ENCODE measurements around the gene SSU72. TPM values are rescaled to one million over a fixed set of nuclear protein-coding genes. Genes with fewer than 3 reads are reported as not detected.

Gene SSU72
- total RNA-seq, 4 donors from 2014 or later, result 102 to 115 (median 109) TPM

GRCh38 chr1:1564268-1564667 is 10.4 kb downstream of the SSU72 start:
- peaks cover 59% of the 10 kb centered on the region for H3K36me3 ChIP-seq
- H3K27ac ChIP-seq, result no peak overlapping the region
- TF ChIP-seq EP300 (IDR thresholded peaks at IDR 0.05) (no peak), POLR2AphosphoS5 (IDR thresholded peaks at IDR 0.05) (no peak), POLR2A (IDR thresholded peaks at IDR 0.05) (no peak)
- TF ChIP-seq, protein P1, sequence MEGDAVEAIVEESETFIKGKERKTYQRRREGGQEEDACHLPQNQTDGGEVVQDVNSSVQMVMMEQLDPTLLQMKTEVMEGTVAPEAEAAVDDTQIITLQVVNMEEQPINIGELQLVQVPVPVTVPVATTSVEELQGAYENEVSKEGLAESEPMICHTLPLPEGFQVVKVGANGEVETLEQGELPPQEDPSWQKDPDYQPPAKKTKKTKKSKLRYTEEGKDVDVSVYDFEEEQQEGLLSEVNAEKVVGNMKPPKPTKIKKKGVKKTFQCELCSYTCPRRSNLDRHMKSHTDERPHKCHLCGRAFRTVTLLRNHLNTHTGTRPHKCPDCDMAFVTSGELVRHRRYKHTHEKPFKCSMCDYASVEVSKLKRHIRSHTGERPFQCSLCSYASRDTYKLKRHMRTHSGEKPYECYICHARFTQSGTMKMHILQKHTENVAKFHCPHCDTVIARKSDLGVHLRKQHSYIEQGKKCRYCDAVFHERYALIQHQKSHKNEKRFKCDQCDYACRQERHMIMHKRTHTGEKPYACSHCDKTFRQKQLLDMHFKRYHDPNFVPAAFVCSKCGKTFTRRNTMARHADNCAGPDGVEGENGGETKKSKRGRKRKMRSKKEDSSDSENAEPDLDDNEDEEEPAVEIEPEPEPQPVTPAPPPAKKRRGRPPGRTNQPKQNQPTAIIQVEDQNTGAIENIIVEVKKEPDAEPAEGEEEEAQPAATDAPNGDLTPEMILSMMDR (IDR thresholded peaks at IDR 0.05), result no peak
- no peaks in the 10 kb centered on the region for H3K27me3 ChIP-seq
- no peak overlapping the region for H3K4me3 ChIP-seq
- no peaks in the 10 kb centered on the region for H3K9me3 ChIP-seq
- peaks cover 29% of the 10 kb centered on the region for H3K4me1 ChIP-seq
- DNase-seq (ENCODE audit: low spot score in 2 of 2), result no peak
- 91% methylated on average over 19 of the region's 19 CpGs for WGBS

- Histone ChIP-seq H3K27ac (no peak overlapping the region), H3K27me3 (no peaks in the 10 kb centered on the region), H3K9me3 (no peaks in the 10 kb centered on the region), H3K36me3 (peaks cover 59% of the 10 kb centered on the region), H3K4me3 (no peak overlapping the region), H3K4me1 (peaks cover 25% of the 10 kb centered on the region)
- TF ChIP-seq, protein P1 (IDR thresholded peaks at IDR 0.05), result no peak
- TF ChIP-seq POLR2A (IDR thresholded peaks at IDR 0.05), result no peak
- no peak for TF ChIP-seq EP300 (IDR thresholded peaks at IDR 0.05)
- no peak for TF ChIP-seq POLR2AphosphoS5 (IDR thresholded peaks at IDR 0.05)
- no peak for DNase-seq (ENCODE audit: low spot score in 2 of 2)
- WGBS, result 84% methylated on average over 12 of the region's 12 CpGs
Observed at GRCh38 chr1:1563688-1564087, 11.0 kb downstream of the SSU72 start.

DNA sequence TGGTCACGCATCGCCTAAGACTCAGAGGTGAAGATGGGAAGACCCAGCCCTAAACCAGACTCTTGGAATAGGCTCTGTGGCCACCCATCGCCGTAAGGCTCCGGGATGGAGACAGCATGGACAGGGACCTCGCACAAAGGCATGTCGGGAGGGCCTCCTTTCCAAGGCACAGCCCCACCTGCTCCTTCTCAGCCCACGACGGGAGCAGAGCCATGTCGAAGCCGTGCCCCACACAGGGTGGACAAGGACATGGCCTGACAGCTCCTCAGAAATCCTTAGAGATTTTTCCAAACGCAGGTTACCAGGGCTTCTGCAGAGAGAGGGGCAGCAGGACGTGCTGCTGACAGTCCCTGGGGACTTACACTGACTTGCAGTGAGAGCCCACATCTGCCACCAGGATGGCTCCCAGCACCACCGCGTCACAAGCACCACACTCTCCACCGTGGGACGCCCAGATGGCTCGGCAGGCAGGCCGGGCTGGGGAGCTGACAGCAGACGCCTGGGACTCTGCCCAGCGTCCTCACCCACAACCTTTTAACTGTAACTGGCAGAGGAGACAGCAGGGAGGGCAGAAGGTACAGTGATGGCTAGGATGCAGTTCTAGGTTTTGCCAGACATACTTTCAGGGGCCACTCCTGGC is 12.0 kb downstream of the SSU72 start:
- no peak for DNase-seq (ENCODE audit: low spot score in 2 of 2)
- no peak overlapping the region for H3K4me3 ChIP-seq
- H3K36me3 ChIP-seq, result peaks cover 59% of the 10 kb centered on the region
- no peaks in the 10 kb centered on the region for H3K9me3 ChIP-seq
- H3K27ac ChIP-seq, result no peak overlapping the region
- H3K4me1 ChIP-seq, result peaks cover 19% of the 10 kb centered on the region
- WGBS, result 100% methylated on average over 1 of the region's 21 CpGs
- no peaks in the 10 kb centered on the region for H3K27me3 ChIP-seq
- TF ChIP-seq, protein P1 (IDR thresholded peaks at IDR 0.05), result no peak
- no peak for TF ChIP-seq POLR2A (IDR thresholded peaks at IDR 0.05)

GRCh38 chr1:1561801-1562470 is 12.7 kb downstream of the SSU72 start:
- H3K9me3 ChIP-seq, result no peaks in the 10 kb centered on the region
- peaks cover 11% of the 10 kb centered on the region for H3K4me1 ChIP-seq
- TF ChIP-seq, protein P1 (IDR thresholded peaks at IDR 0.05), result no peak
- TF ChIP-seq EP300 (IDR thresholded peaks at IDR 0.05), result no peak
- TF ChIP-seq POLR2A (IDR thresholded peaks at IDR 0.05), result no peak
- TF ChIP-seq POLR2AphosphoS5 (IDR thresholded peaks at IDR 0.05), result no peak
- no peaks in the 10 kb centered on the region for H3K27me3 ChIP-seq
- peaks cover 59% of the 10 kb centered on the region for H3K36me3 ChIP-seq
- no peak overlapping the region for H3K27ac ChIP-seq
- no peak for DNase-seq (ENCODE audit: low spot score in 2 of 2)
- WGBS, result 87% methylated on average over 12 of the region's 15 CpGs
- no peak overlapping the region for H3K4me3 ChIP-seq

- peaks cover 1% of the 10 kb centered on the region for H3K4me1 ChIP-seq
- no peak for TF ChIP-seq POLR2AphosphoS5 (IDR thresholded peaks at IDR 0.05)
- no peak overlapping the region for H3K4me3 ChIP-seq
- H3K36me3 ChIP-seq, result peaks cover 51% of the 10 kb centered on the region
- no peaks in the 10 kb centered on the region for H3K9me3 ChIP-seq
- H3K27ac ChIP-seq, result no peak overlapping the region
- no peaks in the 10 kb centered on the region for H3K27me3 ChIP-seq
- WGBS, result 89% methylated on average over 5 of the region's 9 CpGs
- DNase-seq (ENCODE audit: low spot score in 2 of 2), result no peak
Observed at GRCh38 chr1:1560178-1560577, 14.5 kb downstream of the SSU72 start.
